AG10803 (cell line): ENCODE results near the gene IVD.

Source experiments
- DNase-seq: peaks from one replicate; pipeline ENCODE4 v3.0.0; 2010; ENCODE audit warnings: low read depth
- H3K4me3 ChIP-seq: 2 replicates; pipeline ENCODE4 v1.5.1; 2011; ENCODE audit warnings: mild to moderate bottlenecking, low read length, control low read depth
- TF ChIP-seq, protein P1 (sequence below): conservative IDR thresholded peaks from 2 replicates; pipeline ENCODE4 v1.5.1; 2011; ENCODE audit warnings: mild to moderate bottlenecking, low read length, control low read depth, inconsistent platforms

Gene IVD

DNA sequence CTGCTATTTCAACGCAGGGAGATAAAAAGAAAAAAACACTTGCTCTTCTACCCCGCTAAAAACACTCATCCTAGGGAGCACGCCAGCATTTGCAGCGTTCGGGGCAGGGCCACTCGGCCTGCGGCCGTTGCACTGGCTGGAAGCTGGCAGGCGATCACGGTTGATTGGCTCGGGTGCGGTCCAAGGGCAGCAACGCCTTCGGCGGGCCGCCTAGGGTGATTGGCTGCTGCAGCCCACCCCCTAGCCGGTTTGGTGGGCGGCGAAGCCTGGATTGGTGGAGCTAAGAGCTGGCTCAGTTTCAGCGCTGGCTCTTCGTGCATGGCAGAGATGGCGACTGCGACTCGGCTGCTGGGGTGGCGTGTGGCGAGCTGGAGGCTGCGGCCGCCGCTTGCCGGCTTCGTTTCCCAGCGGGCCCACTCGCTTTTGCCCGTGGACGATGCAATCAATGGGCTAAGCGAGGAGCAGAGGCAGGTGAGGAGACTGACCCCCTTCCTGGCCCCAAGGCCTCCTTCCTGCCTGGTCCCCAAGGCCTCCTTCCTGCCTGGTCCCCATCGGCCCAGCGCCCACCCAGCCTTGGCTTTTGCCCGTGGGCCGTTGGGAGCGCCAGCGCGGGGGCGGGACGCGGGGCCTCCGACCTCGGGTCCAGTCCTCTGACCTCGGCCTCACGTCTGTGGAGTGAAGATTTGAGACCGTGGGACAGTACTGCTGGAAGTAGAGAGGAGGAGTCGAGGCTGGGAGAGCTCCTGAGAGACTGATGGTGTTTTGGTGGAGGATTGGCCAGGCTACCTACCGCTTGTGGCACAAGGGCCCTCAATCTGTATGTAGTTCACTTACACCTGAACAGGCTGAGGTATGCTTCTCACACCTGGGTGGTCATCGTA lies at the start of gene IVD:
Gene IVD (plus strand): TSS at position 295 of the 881 bp plus-strand sequence. CDS start 33 bp downstream, at position 328.
- peak; percentile 96 for DNase-seq
- TF ChIP-seq, protein P1, sequence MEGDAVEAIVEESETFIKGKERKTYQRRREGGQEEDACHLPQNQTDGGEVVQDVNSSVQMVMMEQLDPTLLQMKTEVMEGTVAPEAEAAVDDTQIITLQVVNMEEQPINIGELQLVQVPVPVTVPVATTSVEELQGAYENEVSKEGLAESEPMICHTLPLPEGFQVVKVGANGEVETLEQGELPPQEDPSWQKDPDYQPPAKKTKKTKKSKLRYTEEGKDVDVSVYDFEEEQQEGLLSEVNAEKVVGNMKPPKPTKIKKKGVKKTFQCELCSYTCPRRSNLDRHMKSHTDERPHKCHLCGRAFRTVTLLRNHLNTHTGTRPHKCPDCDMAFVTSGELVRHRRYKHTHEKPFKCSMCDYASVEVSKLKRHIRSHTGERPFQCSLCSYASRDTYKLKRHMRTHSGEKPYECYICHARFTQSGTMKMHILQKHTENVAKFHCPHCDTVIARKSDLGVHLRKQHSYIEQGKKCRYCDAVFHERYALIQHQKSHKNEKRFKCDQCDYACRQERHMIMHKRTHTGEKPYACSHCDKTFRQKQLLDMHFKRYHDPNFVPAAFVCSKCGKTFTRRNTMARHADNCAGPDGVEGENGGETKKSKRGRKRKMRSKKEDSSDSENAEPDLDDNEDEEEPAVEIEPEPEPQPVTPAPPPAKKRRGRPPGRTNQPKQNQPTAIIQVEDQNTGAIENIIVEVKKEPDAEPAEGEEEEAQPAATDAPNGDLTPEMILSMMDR = no peak
- peak within 1 kb of the TSS; percentile 91 for H3K4me3 ChIP-seq

DNA sequence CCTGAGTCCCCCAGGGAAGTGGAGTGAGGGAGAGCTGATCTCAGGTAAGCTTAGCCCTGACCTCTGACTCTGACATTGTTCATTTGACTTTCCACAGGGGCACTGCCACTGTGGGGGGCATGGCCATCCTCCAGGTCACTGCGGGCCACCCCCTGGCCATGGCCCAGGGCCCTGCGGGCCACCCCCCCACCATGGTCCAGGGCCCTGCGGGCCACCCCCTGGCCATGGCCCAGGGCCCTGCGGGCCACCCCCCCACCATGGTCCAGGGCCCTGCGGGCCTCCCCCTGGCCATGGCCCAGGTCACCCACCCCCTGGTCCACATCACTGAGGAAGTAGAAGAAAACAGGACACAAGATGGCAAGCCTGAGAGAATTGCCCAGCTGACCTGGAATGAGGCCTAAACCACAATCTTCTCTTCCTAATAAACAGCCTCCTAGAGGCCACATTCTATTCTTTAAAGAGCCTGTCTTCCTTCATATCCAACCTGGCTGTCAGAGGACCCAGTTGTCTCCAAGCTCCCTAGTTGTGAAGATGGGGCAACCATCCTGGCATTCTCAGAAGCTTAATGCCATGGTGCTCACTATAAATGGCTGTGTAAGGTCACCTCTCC lies 49.5 kb upstream of the IVD start:
- no peak overlapping the region for H3K4me3 ChIP-seq
- TF ChIP-seq, protein P1 = no peak
- DNase-seq = no peak

DNA sequence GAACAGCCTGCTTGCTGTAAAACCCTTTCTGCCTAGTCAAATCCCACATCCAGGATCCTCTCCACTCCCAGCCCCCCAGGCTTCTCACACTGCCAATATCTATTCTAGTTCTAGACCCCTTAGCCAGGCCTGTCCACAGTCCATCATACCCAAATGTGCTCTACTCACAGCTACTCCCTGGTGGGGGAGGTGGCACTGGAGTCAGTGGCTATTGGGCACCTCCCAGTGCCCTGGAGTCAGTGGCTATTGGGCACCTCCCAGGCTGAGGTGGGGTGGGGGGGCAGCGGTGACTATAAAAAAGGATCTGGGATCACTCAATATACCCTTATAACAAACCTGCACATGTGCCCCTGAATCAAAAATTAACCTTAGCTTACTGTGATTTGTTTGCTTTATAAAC lies 48.3 kb upstream of the IVD start:
- no peak overlapping the region for H3K4me3 ChIP-seq
- TF ChIP-seq, protein P1 = no peak
- DNase-seq = no peak

DNA sequence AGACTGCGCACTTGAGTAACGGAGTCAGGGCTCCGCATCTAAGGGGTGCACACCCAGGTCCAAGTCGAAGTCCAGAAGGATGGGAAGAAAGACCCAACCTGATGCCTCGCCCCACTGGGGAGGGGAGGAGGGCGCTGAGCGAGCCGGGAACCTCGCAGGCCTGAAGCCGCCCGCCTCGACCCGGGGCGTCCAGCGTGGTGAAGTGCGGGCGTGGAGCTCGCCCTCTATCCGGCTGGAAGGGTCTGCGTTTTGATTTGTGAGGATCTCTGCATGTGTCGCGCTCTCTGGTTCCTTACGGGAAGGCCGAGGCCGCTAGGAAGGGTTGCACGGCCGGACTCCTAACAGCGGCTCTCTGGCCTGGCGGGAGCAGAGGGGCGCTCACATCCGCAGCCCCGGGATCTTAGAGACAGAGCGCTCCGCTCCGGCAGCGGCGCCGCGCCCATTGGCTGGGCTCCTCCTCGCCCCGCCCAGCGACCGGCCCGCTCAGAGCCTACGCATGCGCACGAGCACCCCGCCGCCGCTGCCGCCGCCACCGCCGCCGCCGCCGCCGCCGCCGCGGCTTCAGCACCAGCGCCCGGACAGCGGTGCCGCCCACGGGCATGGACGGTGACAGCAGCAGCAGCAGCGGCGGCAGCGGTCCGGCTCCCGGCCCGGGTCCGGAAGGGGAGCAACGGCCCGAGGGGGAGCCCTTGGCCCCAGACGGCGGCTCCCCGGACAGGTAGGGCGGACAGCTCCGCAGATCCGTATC lies 47.7 kb upstream of the IVD start, which contains the start of gene DISP2:
Gene DISP2 (plus strand): TSS at position 497 of the 748 bp plus-strand sequence. CDS start 103 bp downstream, at position 600.
- peak; percentile 70 for DNase-seq
- peak within 1 kb of the TSS; percentile 60 for H3K4me3 ChIP-seq
- TF ChIP-seq, protein P1 = no peak

DNA sequence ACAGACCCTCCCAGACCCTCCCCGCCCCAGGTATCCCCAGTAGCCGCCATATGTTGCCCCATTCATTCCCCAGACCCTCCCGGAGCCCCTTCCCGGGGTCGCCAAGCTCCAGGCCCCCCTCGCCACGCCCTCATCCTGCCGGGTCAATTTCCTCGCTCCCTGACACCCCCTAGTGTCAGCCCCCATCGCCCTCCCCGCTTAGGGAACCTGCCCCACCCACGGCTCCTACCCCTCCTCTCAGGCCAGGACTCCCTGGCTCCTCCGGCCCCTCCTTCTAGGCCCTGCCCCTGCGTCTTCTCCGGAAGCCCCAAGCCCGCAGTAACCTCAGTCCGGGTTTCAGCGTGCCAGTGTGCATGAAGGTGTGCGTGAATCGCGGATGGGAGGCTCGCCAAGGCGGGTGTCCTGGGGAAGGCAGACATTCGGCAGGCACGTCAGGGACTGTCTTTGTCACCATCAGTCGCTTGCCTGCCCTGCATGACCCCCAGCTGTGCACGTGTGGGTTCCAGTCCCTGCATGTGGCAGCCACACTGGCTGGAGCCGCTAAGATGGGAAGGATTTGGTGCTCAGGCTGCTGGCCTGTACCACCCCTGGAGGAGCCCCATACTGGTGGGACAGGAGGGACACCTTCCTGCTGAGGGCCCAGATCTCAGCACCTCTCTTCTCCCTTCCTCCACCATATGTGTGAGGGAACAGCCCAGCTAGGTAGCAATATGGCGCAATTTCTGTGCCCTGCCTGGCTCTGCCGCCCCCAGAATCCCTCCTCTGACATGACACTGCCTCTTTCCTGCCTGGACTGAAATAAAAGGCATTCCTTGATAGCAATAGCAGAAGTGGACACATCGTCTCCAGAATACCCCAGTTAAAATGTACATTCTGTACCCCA lies 46.9 kb upstream of the IVD start:
- no peak for DNase-seq
- H3K4me3 ChIP-seq = peak overlapping the region; percentile 53
- TF ChIP-seq, protein P1 = no peak

DNA sequence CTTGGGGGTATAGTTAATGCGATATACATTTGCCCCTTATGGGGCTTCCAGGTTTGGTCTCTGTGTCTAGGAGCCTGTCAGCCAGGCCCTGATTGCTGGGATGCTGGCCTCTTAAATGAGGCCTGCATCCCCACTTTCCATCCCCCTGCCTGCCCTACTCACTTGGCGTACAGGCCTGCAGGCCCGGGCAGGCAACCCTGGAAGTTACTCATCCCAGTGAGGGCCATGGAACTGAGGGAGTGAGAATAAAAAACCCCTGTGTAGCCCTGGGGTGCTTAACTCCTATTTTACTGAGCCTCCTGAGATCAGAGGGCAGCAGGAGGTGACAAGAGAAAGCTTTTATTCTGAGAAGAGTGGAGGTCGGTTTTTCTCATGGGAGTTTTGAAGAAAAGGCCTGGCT lies 45.6 kb upstream of the IVD start:
- no peak overlapping the region for H3K4me3 ChIP-seq
- TF ChIP-seq, protein P1 = no peak
- DNase-seq = no peak
